Measurements from ENCODE around the gene GTPBP1. TPM values are rescaled to one million over a fixed set of nuclear protein-coding genes. Genes with fewer than 3 reads are reported as not detected.

GTPBP1 gene
- total RNA-seq, 4 donors from 2014 or later = 16.2 to 71.5 (median 56.1) TPM

DNA sequence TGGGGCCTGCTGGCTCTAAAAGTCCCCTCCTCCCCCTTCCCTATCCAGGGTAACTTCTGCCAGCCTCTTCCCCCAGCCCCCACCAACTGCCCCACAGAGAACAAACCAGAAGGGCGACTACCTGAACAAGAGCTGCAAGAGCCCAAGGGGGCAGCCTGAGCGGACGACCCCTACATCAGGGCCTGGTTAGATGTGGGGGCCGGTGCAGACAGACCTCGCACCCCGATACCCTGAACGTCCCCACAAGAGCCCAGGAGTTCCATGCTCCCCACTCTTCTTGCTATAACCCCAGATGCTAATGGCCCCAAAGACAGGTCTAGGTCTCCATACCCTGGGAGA is 29.4 kb downstream of the GTPBP1 start:
- peak overlapping the region in 1 of 2 donors; percentile 67 for H3K27ac ChIP-seq
- intact Hi-C loops (cut with DNase I; ENCODE audit: low total_unique reads) = no loop called here
- no peak overlapping the region for H3K4me3 ChIP-seq
- H3K9me3 ChIP-seq = no peaks in the 10 kb centered on the region
- no peaks in the 10 kb centered on the region for H3K27me3 ChIP-seq
- H3K4me1 ChIP-seq = no peaks in the 10 kb centered on the region
- TF ChIP-seq POLR2A (IDR thresholded peaks at IDR 0.05) = no peak
- TF ChIP-seq, protein P1, sequence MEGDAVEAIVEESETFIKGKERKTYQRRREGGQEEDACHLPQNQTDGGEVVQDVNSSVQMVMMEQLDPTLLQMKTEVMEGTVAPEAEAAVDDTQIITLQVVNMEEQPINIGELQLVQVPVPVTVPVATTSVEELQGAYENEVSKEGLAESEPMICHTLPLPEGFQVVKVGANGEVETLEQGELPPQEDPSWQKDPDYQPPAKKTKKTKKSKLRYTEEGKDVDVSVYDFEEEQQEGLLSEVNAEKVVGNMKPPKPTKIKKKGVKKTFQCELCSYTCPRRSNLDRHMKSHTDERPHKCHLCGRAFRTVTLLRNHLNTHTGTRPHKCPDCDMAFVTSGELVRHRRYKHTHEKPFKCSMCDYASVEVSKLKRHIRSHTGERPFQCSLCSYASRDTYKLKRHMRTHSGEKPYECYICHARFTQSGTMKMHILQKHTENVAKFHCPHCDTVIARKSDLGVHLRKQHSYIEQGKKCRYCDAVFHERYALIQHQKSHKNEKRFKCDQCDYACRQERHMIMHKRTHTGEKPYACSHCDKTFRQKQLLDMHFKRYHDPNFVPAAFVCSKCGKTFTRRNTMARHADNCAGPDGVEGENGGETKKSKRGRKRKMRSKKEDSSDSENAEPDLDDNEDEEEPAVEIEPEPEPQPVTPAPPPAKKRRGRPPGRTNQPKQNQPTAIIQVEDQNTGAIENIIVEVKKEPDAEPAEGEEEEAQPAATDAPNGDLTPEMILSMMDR (IDR thresholded peaks at IDR 0.05) = no peak
- H3K36me3 ChIP-seq = no peaks in the 10 kb centered on the region
- no peak for DNase-seq

DNA sequence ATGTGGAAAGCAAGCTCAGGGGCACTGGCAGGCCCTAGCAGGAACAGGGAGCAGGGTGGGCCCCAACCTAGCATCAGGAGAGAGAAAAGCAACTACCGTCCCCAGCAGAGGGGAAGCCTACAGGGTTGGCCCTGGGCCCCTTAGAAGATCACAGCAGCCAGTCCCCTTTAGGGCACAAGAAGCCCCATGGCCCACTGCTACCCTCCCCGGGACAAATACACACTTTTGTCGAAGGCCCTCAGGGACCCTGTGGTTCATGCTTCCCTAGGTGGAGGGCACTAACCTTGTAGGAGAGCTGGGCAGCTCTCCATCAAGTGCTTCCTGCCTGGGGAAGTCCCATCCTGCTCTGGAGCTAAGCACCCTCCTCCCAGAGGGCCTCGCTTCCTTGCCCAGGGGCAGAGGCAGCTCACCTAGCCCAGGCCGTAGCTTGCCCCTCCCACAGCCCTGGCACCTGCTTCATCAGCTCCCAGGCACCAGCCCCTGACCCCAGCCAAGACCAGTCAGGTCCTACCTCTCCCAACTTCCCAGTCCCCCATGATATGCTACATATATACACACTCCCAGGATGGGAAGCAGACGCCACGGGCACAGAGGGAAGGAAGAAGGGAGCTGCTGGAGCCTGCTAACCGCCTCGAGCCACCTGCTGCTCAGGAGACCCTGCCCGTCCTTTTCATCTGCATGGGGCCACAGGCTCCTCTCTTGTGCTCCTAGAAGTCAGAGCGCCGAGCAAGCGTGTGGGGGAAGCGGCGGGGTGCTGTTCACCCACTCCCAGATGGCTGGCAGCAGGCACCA is 29.9 kb downstream of the GTPBP1 start:
- no peak overlapping the region for H3K4me3 ChIP-seq
- no peaks in the 10 kb centered on the region for H3K9me3 ChIP-seq
- H3K4me1 ChIP-seq = no peaks in the 10 kb centered on the region
- no peaks in the 10 kb centered on the region for H3K27me3 ChIP-seq
- no peaks in the 10 kb centered on the region for H3K36me3 ChIP-seq
- DNase-seq = no peak
- peak overlapping the region in 1 of 2 donors; percentile 67 for H3K27ac ChIP-seq
- intact Hi-C loops (cut with DNase I; ENCODE audit: low total_unique reads) = no loop called here
- no peak for TF ChIP-seq POLR2A (IDR thresholded peaks at IDR 0.05)

DNA sequence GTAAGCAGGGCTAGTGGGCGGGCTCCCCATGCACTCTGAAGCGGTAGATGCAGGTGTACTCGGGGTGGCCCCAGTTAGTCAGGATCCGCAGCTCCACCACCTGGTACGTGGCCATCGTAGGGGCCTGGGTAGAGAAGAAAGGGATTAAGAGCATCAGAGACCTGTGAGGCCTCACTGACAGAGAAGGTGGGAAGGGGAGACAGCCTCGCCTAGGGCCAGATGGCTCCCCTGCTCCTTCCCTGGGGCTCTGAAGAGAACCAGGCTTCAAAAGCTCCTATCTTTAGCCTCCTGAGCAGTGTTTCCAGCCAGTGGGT is 30.5 kb downstream of the GTPBP1 start:
- no peak for DNase-seq
- Histone ChIP-seq H3K27ac (no peak overlapping the region), H3K27me3 (no peaks in the 10 kb centered on the region), H3K36me3 (peaks cover 0 to under 1% of the 10 kb centered on the region in 2 donors), H3K4me3 (no peak overlapping the region), H3K9me3 (no peaks in the 10 kb centered on the region), H3K4me1 (no peaks in the 10 kb centered on the region)
- TF ChIP-seq, protein P1 (IDR thresholded peaks at IDR 0.05) = no peak
- no peak for TF ChIP-seq POLR2A (IDR thresholded peaks at IDR 0.05)
- intact Hi-C loops (cut with DNase I; ENCODE audit: low total_unique reads) = no loop called here

DNA sequence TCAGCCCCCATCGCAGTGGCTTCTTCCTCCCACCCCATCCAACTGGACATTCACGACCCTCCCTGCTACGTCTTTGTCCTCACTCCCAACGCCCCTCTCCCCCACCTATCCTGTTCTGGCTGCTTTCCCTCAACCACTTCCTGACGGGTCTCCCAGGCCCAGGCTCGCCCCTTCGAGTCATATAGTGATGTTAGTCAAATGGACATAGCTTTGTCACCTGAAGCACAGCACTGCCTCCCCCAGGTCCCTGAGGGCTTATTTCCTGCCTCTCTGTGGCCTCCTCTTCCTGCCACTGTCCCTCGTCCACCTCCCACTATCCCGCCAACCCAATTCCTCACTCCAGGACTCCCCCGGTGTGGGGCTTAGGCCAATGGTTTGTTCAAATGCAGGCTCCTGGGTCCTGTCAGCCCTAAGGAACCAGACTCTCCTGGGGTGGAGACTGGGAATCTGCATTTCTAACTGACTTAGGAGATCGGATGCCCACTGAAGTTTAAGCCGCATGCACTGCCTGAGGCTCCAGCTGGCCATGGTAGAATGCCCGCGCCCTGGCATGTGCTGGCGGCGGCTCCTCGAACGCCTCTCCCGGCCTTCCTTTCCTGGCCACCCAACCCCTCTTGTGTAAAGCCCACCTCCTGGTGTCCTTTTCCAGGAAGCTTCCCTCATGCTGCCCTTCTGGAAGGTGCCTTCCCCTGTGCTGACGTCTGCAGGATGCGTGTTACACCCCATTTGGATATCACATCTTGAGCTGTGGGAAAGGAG is 31.7 kb downstream of the GTPBP1 start:
- intact Hi-C loops (cut with DNase I; ENCODE audit: low total_unique reads) = no loop called here
- TF ChIP-seq, protein P1 (IDR thresholded peaks at IDR 0.05) = no peak
- TF ChIP-seq POLR2A (IDR thresholded peaks at IDR 0.05) = no peak
- DNase-seq = no peak

DNA sequence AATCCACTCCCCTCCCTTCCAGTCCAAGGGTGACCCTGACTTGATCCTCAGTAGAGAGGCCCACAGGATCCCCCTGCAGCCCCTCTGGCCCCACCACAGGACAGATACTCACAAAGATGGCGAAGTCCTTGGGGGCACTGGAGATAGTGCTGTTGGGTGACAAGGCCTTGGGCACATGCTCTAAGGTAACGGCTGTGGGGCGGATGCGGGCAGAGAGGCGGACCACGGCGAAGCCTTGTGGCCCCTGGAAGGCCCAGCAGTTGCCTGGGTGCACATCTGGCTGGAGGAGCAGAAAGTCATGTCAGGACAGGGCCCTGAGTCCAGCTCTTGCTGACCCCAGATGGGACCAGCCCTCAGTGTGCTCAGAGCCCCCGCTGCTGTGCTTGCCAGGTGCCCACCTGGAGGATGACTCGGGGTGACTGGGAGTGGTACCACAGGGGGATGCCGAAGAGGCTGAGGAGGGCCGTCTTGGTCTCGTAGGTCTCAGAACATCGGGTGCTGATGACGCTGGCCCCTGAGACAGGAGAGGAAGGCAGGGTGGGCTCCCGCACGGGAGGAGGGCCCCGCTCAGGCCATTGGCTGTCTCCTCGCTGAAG is 32.8 kb downstream of the GTPBP1 start:
- intact Hi-C loops (cut with DNase I; ENCODE audit: low total_unique reads) = no loop called here
- no peak for DNase-seq
- peaks cover 0 to 2% of the 10 kb centered on the region in 2 donors for H3K36me3 ChIP-seq
- no peak overlapping the region for H3K4me3 ChIP-seq
- H3K27ac ChIP-seq = no peak overlapping the region
- H3K27me3 ChIP-seq = no peaks in the 10 kb centered on the region
- no peaks in the 10 kb centered on the region for H3K4me1 ChIP-seq
- TF ChIP-seq, protein P1 (IDR thresholded peaks at IDR 0.05) = no peak
- no peaks in the 10 kb centered on the region for H3K9me3 ChIP-seq

More for the DNA sequence above, 31.7 kb downstream of the GTPBP1 start:
- H3K4me1 ChIP-seq = no peaks in the 10 kb centered on the region
- no peaks in the 10 kb centered on the region for H3K27me3 ChIP-seq
- H3K36me3 ChIP-seq = peaks cover 0 to 2% of the 10 kb centered on the region in 2 donors
- no peak overlapping the region for H3K27ac ChIP-seq
- no peaks in the 10 kb centered on the region for H3K9me3 ChIP-seq
- no peak overlapping the region for H3K4me3 ChIP-seq

Measured in uterus (tissue), 4 donors.